Transverse colon (tissue), 4 donors: ENCODE data around the gene DNAJB5. TPM values are rescaled to one million over a fixed set of nuclear protein-coding genes. Genes with fewer than 3 reads are reported as not detected.
A peak's percentile ranks its signal among the peaks of the same experiment; 100 is the strongest.

Experiments
- DNase-seq: peaks from one replicate; pipeline ENCODE4 v3.0.0-alpha.2; 2019
- H3K27ac ChIP-seq, 4 donors: fragments of 200-600 bp; sonication (generic); 2 replicates each; pipeline ENCODE4 v1.5.1; 2016 to 2018; ENCODE audit warnings: inconsistent platforms in 4 of 4
- H3K27me3 ChIP-seq: fragments of 200-600 bp; sonication (generic); 2 replicates; pipeline ENCODE4 v1.5.1; 2017; ENCODE audit warnings: inconsistent platforms
- H3K36me3 ChIP-seq, 4 donors: fragments of 200-600 bp; sonication (generic); 2 replicates each; pipeline ENCODE4 v1.5.1; 2017 to 2019; ENCODE audit warnings: inconsistent platforms in 4 of 4
- H3K4me1 ChIP-seq, 4 donors: fragments of 200-600 bp; sonication (generic); 2 replicates each; pipeline ENCODE4 v1.5.1; 2017 to 2020; ENCODE audit warnings: inconsistent platforms in 4 of 4
- H3K4me3 ChIP-seq, 4 donors: fragments of 200-600 bp; sonication (generic); 1 replicate in 1 of 4; 2 replicates in 3 of 4; pipeline versions ENCODE4 v1.5.1 to v1.6.1; 2017 to 2019; ENCODE audit warnings: inconsistent platforms in 4 of 4
- H3K9me3 ChIP-seq, 2 donors: fragments of 200-600 bp; sonication (generic); 2 replicates each; pipeline ENCODE4 v1.5.1; 2017 to 2019; ENCODE audit warnings: inconsistent platforms in 2 of 2
- CTCF ChIP-seq, 5 experiments: fragments of 200-600 bp in 3 of 5; fragments of 450-650 bp in 2 of 5; sonication (generic) in 3 of 5; IDR thresholded peaks; 1 replicate in 2 of 5; 2 replicates in 3 of 5; pipeline ENCODE4 v1.5.1; 2016 to 2017; ENCODE audit warnings: antibody characterized with exemption in 5 of 5, inconsistent platforms in 3 of 5, mild to moderate bottlenecking in 2 of 5, moderate library complexity in 1 of 5
- EP300 ChIP-seq: sonication (generic); formaldehyde crosslinking; IDR thresholded peaks from one replicate; pipeline ENCODE4 v1.6.1; 2017; ENCODE audit warnings: antibody characterized with exemption, low read depth
- POLR2A ChIP-seq: fragments of 450-650 bp; IDR thresholded peaks from one replicate; pipeline ENCODE4 v1.6.1; 2016; ENCODE audit warnings: antibody characterized with exemption, mild to moderate bottlenecking, moderate library complexity
- POLR2AphosphoS5 ChIP-seq, 3 donors: sonication (generic); formaldehyde crosslinking; IDR thresholded peaks; one replicate each; pipeline ENCODE4 v1.6.1; 2016; ENCODE audit warnings: antibody characterized with exemption in 3 of 3
- WGBS, 2 donors: methylation state at CpG; one replicate each; pipeline ENCODE4 v1.1.5; 2018; ENCODE audit warnings: low coverage in 1 of 2; 5-methylcytosine and 5-hydroxymethylcytosine counted together
- in situ Hi-C, 4 donors: fragments of 200-750 bp; cut with MboI; loops; one replicate each; pipeline versions ENCODE4 v1.15.0 to v1.15.1; 2017; ENCODE audit warnings: low sequenced_read_pairs in 3 of 4, low pct_ligation_motif_present in 1 of 4, low pct_unique_long_range_greater_than_20kb in 1 of 4
- intact Hi-C: fragments of 100-400 bp; cut with DNase I; formaldehyde crosslinking; loops from one replicate; pipeline ENCODE4 v1.15.1; 2023; ENCODE audit warnings: low total_unique reads
- total RNA-seq, 4 donors: library from RNA; depleted of rRNA; stranded (reverse); fragments of >200 nt; gene quantifications; one replicate each; pipeline ENCODE4 v1.1.0, GENCODE V29; 2016

DNAJB5 gene
- total RNA-seq, 4 donors from 2014 or later = 4.1 to 22.5 (median 10.2) TPM

GRCh38 chr9:34956648-34957047 lies 32.9 kb upstream of the DNAJB5 start:
- DNase-seq = no peak
- 74 to 76% methylated on average over 4 of the region's 4 CpGs for WGBS, 2 donors
- in situ Hi-C loops (no loop called here), intact Hi-C loops (no loop called here)
- Histone ChIP-seq H3K36me3 (no peaks in the 10 kb centered on the region), H3K27ac (no peak overlapping the region), H3K9me3 (no peaks in the 10 kb centered on the region), H3K4me1 (peaks cover 0 to 9% (median 7%) of the 10 kb centered on the region in 4 donors), H3K27me3 (peaks cover 77% of the 10 kb centered on the region), H3K4me3 (no peak overlapping the region)
- no peak for TF ChIP-seq POLR2AphosphoS5 (IDR thresholded peaks at IDR 0.05)
- TF ChIP-seq POLR2A = no peak
- TF ChIP-seq EP300 = no peak
- TF ChIP-seq CTCF (IDR thresholded peaks at IDR 0.05) = no peak

GRCh38 chr9:34957492-34958410 lies 31.8 kb upstream of the DNAJB5 start, which contains the start of gene PHF24:
Gene PHF24 (plus strand): TSS chr9:34958285. CDS start chr9:34971299, 13,014 bp downstream.
- in situ Hi-C loops = no loop called here
- Histone ChIP-seq H3K4me3 (peak within 1 kb of the TSS in 3 of 4 donors; percentile 32 to 55 (median 41)), H3K9me3 (no peaks in the 10 kb centered on the region), H3K27ac (no peak within 1 kb of the TSS), H3K36me3 (no peaks in the 10 kb centered on the region), H3K4me1 (peaks cover 0 to 9% (median 7%) of the 10 kb centered on the region in 4 donors), H3K27me3 (peaks cover 79% of the 10 kb centered on the region)
- no peak for DNase-seq
- intact Hi-C loops = no loop called here
- WGBS, 2 donors = 2 to 43% methylated on average over 2 to 86 of the region's 116 CpGs
- TF ChIP-seq POLR2A (no peak), EP300 (no peak), CTCF (IDR thresholded peaks at IDR 0.05) (no peak), POLR2AphosphoS5 (IDR thresholded peaks at IDR 0.05) (no peak)

- WGBS, 2 donors = 20% methylated on average over 10 of the region's 21 CpGs; no CpG with 5 or more reads in 1 of the 2 donors
- Histone ChIP-seq H3K27me3 (peaks cover 83% of the 10 kb centered on the region), H3K27ac (no peak overlapping the region), H3K9me3 (no peaks in the 10 kb centered on the region), H3K4me1 (peaks cover 0 to 9% (median 7%) of the 10 kb centered on the region in 4 donors), H3K36me3 (no peaks in the 10 kb centered on the region), H3K4me3 (peak overlapping the region in 3 of 4 donors; percentile 23 to 55 (median 41))
- intact Hi-C loops (no loop called here), in situ Hi-C loops (no loop called here)
- TF ChIP-seq EP300 (no peak), CTCF (IDR thresholded peaks at IDR 0.05) (no peak), POLR2AphosphoS5 (IDR thresholded peaks at IDR 0.05) (no peak), POLR2A (no peak)
- no peak for DNase-seq
Observed at GRCh38 chr9:34958411-34958982, 31.0 kb upstream of the DNAJB5 start.

- TF ChIP-seq POLR2AphosphoS5 (IDR thresholded peaks at IDR 0.05) = no peak
- no peak for TF ChIP-seq POLR2A
- TF ChIP-seq CTCF (IDR thresholded peaks at IDR 0.05) = no peak
- no peak for TF ChIP-seq EP300
- Histone ChIP-seq H3K27ac (no peak overlapping the region), H3K4me1 (peaks cover 0 to 9% (median 7%) of the 10 kb centered on the region in 4 donors), H3K9me3 (no peaks in the 10 kb centered on the region), H3K27me3 (peaks cover 85% of the 10 kb centered on the region), H3K36me3 (no peaks in the 10 kb centered on the region), H3K4me3 (no peak overlapping the region)
- intact Hi-C loops = no loop called here
- no peak for DNase-seq
- 80 to 89% methylated on average over 1 to 4 of the region's 4 CpGs for WGBS, 2 donors
- in situ Hi-C loops = no loop called here
Observed at GRCh38 chr9:34959461-34959860, 30.1 kb upstream of the DNAJB5 start.
